Loucy (cell line): Measurements from ENCODE around the gene THADA.

Source experiments
- EZH2phosphoT487 ChIP-seq: fragments of 200-600 bp; IDR thresholded peaks from 2 replicates; pipeline ENCODE4 v1.6.1; 2018; ENCODE audit warnings: antibody characterized with exemption, mild to moderate bottlenecking, moderate library complexity, borderline replicate concordance
- TF ChIP-seq, protein P1 (sequence below): fragments of 200-600 bp; sonication (generic); conservative IDR thresholded peaks from 2 replicates; pipeline ENCODE4 v1.5.1; 2014; ENCODE audit warnings: mild to moderate bottlenecking, antibody characterized with exemption, low read length

- TF ChIP-seq, protein P1, sequence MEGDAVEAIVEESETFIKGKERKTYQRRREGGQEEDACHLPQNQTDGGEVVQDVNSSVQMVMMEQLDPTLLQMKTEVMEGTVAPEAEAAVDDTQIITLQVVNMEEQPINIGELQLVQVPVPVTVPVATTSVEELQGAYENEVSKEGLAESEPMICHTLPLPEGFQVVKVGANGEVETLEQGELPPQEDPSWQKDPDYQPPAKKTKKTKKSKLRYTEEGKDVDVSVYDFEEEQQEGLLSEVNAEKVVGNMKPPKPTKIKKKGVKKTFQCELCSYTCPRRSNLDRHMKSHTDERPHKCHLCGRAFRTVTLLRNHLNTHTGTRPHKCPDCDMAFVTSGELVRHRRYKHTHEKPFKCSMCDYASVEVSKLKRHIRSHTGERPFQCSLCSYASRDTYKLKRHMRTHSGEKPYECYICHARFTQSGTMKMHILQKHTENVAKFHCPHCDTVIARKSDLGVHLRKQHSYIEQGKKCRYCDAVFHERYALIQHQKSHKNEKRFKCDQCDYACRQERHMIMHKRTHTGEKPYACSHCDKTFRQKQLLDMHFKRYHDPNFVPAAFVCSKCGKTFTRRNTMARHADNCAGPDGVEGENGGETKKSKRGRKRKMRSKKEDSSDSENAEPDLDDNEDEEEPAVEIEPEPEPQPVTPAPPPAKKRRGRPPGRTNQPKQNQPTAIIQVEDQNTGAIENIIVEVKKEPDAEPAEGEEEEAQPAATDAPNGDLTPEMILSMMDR, result no peak
- TF ChIP-seq EZH2phosphoT487, result no peak
Observed at GRCh38 chr2:43233218-43234212, 362.3 kb downstream of the THADA start.
